ENCODE results near the gene CD200R1.

Gene CD200R1

GRCh38 chr3:112888381-112889085, 86.4 kb downstream of the CD200R1 start:
- DNase-seq (ENCODE audit: low read depth in 2 of 2): no peak

DNA sequence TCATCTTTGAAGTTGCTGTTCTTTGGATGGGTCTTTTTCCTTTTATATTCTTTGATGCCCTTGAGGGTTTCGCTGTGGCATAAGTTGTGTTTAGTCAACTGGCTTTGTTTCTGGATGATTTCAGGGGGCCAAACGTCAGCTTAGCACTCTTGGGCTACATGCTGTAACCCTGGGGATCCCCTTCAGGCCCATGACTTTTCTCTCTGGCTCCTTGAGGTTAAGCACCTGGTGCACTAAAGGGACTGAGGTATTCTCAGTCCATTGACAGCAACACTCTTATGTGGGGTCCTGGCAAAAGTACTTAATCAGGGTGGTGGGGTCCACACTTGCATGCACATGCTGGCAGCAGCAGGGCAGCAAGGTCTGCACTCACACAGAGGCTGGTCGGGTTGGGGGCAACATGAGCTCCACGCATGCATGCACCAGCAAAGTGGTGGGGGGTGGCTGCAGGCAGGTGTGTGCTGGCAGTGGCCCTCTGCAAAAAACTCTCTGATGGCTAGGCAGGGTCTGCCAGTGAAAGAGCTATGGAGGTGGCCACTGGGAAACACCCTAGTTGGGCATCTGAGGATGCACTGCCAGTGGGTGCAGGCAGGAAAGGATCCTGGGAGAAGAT, 90.1 kb downstream of the CD200R1 start:
- no peak for DNase-seq (ENCODE audit: low read depth in 2 of 2)

GRCh38 chr3:112881891-112882290, 93.0 kb downstream of the CD200R1 start:
- no peak for DNase-seq (ENCODE audit: low read depth in 2 of 2)

GRCh38 chr3:112875561-112875960, 99.3 kb downstream of the CD200R1 start:
- DNase-seq (ENCODE audit: low read depth in 2 of 2): no peak

DNA sequence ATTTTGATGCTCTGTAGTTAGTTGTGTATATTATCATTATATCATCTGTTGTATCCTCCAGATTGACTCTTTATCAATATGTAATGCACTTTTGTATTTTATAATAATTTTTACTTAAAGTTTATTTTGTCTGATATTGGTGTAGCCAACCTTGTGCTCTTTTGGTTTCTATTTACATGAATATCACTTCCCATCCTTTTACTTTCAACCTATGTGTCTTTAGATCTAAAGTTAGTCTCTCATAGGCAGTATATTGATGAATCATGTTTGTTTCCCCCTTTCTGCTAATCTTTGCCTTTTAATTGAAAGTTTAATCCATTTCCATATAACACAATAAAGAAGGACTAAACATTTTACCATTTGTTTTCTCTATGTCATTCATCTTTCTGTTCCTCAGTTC, 100.2 kb downstream of the CD200R1 start:
- no peak for DNase-seq (ENCODE audit: low read depth in 2 of 2)

- no peak for DNase-seq (ENCODE audit: low read depth in 2 of 2)
Measured at GRCh38 chr3:112873632-112874031, 101.3 kb downstream of the CD200R1 start.

- no peak for DNase-seq (ENCODE audit: low read depth in 2 of 2)
Measured at GRCh38 chr3:112871735-112872134, 103.2 kb downstream of the CD200R1 start.

Data from stimulated activated CD8-positive, alpha-beta memory T cell treated with anti-CD3 and anti-CD28 coated beads, Interleukin-15, amount 100 ng/mL, for 48 hours (primary cell).